ENCODE data around the gene IGF1R. TPM values are rescaled to one million over a fixed set of nuclear protein-coding genes. Genes with fewer than 3 reads are reported as not detected.

The IGF1R gene
- total and polyA plus RNA-seq, 4 donors, result 5.9 to 154 (median 27.6) TPM

GRCh38 chr15:98609144-98609852 lies 39.0 kb upstream of the IGF1R start:
- Histone ChIP-seq H3K9ac (ENCODE audit: insufficient read depth in 1 of 2, low read length in 2 of 2) (no peak overlapping the region), H3K27me3 (ENCODE audit: control insufficient read depth in 3 of 3, insufficient read depth in 3 of 3, low read length in 2 of 3) (no peaks in the 10 kb centered on the region), H3K36me3 (ENCODE audit: control insufficient read depth in 4 of 4, insufficient read depth in 4 of 4, low read length in 4 of 4) (no peaks in the 10 kb centered on the region), H3K27ac (ENCODE audit: low read depth in 1 of 2, low read length in 1 of 2) (no peak overlapping the region), H3K4me1 (ENCODE audit: control insufficient read depth in 5 of 5, insufficient read depth in 5 of 5, low read length in 5 of 5) (no peaks in the 10 kb centered on the region), H3K9me3 (ENCODE audit: control insufficient read depth in 4 of 4, insufficient read depth in 3 of 4, low read length in 3 of 4) (no peaks in the 10 kb centered on the region), H3K4me3 (no peak overlapping the region)
- whole genome bisulfite sequencing, 2 donors, result 74 to 85% methylated on average over 9 of the region's 9 CpGs
- ATAC-seq (ENCODE audit: insufficient read depth, low FRiP score), result no peak
- no peak for TF ChIP-seq CTCF (IDR thresholded peaks at IDR 0.05; ENCODE audit: control extremely low read depth, extremely low read depth)
- no peak for DNase-seq

DNA sequence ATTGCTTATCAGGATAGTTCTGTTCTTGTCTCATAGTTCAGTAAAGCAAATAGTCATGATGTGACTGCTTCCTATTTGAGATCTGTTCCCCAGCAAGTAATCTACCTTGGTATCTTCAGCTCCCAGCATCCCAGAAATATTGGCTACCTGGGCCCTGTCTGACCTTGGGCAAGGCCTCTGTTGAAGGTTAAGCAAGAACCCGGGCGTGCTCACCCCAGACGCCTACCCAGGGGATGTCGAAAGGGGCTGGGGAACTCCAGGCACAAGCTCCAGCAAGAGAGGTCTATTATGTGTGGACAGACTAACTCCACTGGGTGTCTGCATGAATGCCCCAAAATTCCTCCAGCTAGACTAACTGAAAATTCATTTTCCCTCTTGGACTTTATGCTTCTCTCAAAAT lies 37.3 kb upstream of the IGF1R start:
- Histone ChIP-seq H3K4me3 (no peak overlapping the region), H3K9ac (ENCODE audit: insufficient read depth in 1 of 2, low read length in 2 of 2) (no peak overlapping the region), H3K4me1 (ENCODE audit: control insufficient read depth in 5 of 5, insufficient read depth in 5 of 5, low read length in 5 of 5) (no peaks in the 10 kb centered on the region), H3K9me3 (ENCODE audit: control insufficient read depth in 4 of 4, insufficient read depth in 3 of 4, low read length in 3 of 4) (no peaks in the 10 kb centered on the region), H3K36me3 (ENCODE audit: control insufficient read depth in 4 of 4, insufficient read depth in 4 of 4, low read length in 4 of 4) (no peaks in the 10 kb centered on the region), H3K27me3 (ENCODE audit: control insufficient read depth in 3 of 3, insufficient read depth in 3 of 3, low read length in 2 of 3) (no peaks in the 10 kb centered on the region), H3K27ac (ENCODE audit: low read depth in 1 of 2, low read length in 1 of 2) (no peak overlapping the region)
- no peak for ATAC-seq (ENCODE audit: insufficient read depth, low FRiP score)
- 48 to 75% methylated on average over 4 of the region's 4 CpGs for WGBS, 2 donors
- TF ChIP-seq CTCF (IDR thresholded peaks at IDR 0.05; ENCODE audit: control extremely low read depth, extremely low read depth), result no peak
- no peak for DNase-seq

DNA sequence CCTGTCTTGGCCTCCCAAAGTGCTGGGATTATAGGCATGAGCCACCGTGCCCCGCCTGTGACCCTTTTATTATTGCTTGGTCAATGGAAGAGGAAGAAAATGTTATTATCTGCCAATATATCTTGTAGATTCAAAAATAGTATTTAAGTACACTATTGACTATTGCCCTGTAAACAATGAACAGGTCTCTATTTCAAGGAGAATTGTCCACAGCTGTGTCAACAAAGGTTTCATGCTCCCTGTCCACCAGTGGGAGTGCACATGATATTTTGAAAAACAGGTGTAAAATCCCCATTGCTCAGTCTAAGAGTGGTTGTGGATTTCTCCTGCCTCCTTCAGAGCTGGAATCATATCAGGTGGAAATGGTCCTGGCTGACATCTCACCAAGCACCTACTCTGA lies 36.5 kb upstream of the IGF1R start:
- no peak for ATAC-seq (ENCODE audit: insufficient read depth, low FRiP score)
- no peak for DNase-seq
- Histone ChIP-seq H3K27me3 (ENCODE audit: control insufficient read depth in 3 of 3, insufficient read depth in 3 of 3, low read length in 2 of 3) (no peaks in the 10 kb centered on the region), H3K4me1 (ENCODE audit: control insufficient read depth in 5 of 5, insufficient read depth in 5 of 5, low read length in 5 of 5) (no peaks in the 10 kb centered on the region), H3K9ac (ENCODE audit: insufficient read depth in 1 of 2, low read length in 2 of 2) (no peak overlapping the region), H3K9me3 (ENCODE audit: control insufficient read depth in 4 of 4, insufficient read depth in 3 of 4, low read length in 3 of 4) (no peaks in the 10 kb centered on the region), H3K4me3 (no peak overlapping the region), H3K27ac (ENCODE audit: low read depth in 1 of 2, low read length in 1 of 2) (no peak overlapping the region), H3K36me3 (ENCODE audit: control insufficient read depth in 4 of 4, insufficient read depth in 4 of 4, low read length in 4 of 4) (no peaks in the 10 kb centered on the region)
- 86 to 98% methylated on average over 2 of the region's 2 CpGs for WGBS, 2 donors
- TF ChIP-seq CTCF (IDR thresholded peaks at IDR 0.05; ENCODE audit: control extremely low read depth, extremely low read depth), result no peak

Data from lung (tissue), 12 donors.